GM18499 (cell line): Measurements from ENCODE around the gene TMEM120A.

ENCODE experiments used
- ATAC-seq: cut with Tn5 transposase; IDR thresholded peaks from one replicate; pipeline ENCODE4 v1.9.1; 2021; ENCODE audit warnings: moderate number of reproducible peaks; ENCODE audit not compliant: insufficient read depth, unreplicated experiment

The TMEM120A gene

GRCh38 chr7:75962607-75963380, 31.6 kb downstream of the TMEM120A start:
- no peak for ATAC-seq

DNA sequence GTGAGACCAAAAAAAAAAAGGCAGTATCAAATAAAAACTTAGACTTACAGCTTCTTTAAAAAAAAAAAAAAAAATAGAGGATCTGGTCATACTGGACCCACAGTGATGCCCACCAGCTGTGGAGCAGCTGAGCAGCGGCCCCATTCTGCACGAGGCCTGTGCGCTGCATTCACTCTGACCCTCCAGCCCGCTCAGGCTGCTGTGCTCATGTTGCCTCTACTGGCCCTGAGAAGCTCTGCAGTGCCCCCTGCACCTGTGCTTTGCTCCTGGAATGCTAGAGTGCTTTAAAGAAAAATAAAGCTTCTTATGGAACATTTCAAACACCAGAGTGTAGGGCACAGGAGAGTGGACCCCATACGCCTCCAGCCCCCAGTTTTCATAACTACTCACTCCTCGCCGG, 33.2 kb downstream of the TMEM120A start:
- ATAC-seq = no peak

DNA sequence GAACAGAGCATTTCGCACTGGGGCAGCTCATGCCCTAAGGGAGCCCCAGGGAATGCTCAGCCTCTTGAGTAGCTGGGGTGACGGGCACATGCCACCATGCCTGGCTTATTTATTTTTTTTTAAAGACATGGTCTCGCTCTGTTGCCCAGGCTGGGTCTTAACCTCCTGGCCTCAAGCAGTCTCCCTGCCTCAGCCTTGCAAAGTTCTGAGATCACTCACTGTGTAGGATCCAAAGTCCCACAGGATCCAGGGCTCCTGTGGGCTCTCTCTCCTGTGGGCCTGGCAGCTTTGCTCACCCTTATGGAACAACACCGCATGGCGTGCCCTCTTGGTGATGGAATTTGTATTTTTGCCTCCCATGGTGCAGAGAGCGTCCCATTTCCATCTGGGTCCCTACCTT, 34.0 kb downstream of the TMEM120A start:
- no peak for ATAC-seq

GRCh38 chr7:75958802-75959543, 35.4 kb downstream of the TMEM120A start:
- ATAC-seq = no peak

- ATAC-seq = no peak
Observed at GRCh38 chr7:75957021-75957736, 37.2 kb downstream of the TMEM120A start.

GRCh38 chr7:75955331-75955955, 39.0 kb downstream of the TMEM120A start:
- no peak for ATAC-seq

DNA sequence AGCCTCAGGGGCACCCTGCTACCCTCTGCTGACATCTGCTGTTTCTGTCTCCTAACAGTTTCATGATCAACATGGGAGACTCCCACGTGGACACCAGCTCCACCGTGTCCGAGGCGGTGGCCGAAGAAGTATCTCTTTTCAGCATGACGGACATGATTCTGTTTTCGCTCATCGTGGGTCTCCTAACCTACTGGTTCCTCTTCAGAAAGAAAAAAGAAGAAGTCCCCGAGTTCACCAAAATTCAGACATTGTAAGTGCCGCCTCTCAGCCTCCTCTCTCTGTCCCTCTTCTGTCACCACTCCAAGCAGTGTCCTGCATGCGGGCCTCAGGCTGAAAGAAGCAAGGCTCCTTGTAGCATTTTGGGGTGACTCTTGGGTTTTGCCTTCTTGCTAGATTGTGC, 40.5 kb downstream of the TMEM120A start:
- ATAC-seq = no peak

GRCh38 chr7:75953431-75953830, 41.0 kb downstream of the TMEM120A start:
- ATAC-seq = no peak

DNA sequence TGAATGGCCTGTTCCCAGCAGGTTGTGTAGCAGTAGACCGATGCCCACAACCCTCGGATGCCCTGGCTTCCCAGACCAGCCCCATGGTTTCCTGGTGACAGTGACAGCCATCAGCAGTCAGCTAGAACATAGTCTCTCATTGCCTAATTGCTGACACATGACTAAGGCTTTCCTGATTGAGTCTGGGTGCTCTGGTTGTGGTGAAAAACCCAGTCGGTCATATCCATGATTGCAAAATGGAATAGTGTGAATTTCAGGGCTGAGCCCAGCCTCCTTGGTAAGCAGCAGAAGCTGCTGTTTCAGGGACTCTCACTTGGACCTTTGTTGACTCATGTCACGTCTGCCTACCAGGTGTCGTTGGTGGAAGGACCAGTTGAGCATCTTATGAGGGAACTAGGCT, 42.9 kb downstream of the TMEM120A start:
- ATAC-seq = no peak

GRCh38 chr7:75950111-75950681, 44.2 kb downstream of the TMEM120A start:
- no peak for ATAC-seq

DNA sequence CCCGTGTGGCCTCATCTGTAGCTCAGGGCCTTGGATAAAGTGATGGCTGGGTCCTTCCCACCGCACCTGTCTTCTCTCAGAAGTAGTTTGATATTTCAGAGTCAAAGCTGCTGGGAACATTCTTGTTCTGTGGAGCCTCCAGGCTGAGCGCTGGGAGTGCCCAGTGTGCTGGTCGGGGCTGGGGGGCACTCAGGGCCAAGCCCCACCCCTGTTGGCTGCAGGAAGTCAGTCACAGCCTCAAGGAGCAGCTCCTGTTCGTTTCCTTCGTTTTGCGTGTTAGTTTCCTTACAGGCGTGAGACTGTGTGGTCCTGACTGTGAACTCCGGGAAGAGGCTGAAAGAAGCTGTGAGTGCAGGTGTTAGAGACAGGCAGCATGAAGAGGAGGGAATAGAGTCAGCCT, 46.2 kb downstream of the TMEM120A start:
- ATAC-seq = no peak

- no peak for ATAC-seq
Observed at GRCh38 chr7:75946207-75946855, 48.1 kb downstream of the TMEM120A start.

GRCh38 chr7:75945297-75946168, 48.9 kb downstream of the TMEM120A start:
- ATAC-seq = no peak

GRCh38 chr7:75944507-75944906, 49.9 kb downstream of the TMEM120A start:
- ATAC-seq = no peak

GRCh38 chr7:75943864-75944263, 50.5 kb downstream of the TMEM120A start:
- ATAC-seq = no peak

DNA sequence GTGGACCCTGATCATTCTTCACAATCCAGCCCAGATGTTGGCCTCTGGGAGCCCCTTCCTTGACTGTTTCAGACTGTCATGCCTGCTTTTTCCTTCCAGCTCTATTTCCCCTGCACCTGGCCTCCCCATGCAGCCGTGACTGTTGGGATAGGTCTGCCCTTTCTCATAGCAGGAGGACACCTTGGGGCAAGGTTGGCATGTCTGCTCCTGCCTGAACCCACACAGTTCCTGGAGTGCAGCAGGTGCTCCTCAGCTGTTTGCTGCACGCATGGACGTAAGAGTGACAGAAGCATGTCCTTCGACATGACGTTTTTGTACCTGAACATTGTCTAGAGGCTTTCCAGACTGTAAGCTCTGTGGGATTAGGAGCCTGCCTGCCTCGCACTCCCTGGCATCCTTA, 55.5 kb downstream of the TMEM120A start:
- no peak for ATAC-seq

- ATAC-seq = no peak
Observed at GRCh38 chr7:75937958-75938786, 56.2 kb downstream of the TMEM120A start.
